ENCODE measurements around the gene CNTRL.

Gene CNTRL

DNA sequence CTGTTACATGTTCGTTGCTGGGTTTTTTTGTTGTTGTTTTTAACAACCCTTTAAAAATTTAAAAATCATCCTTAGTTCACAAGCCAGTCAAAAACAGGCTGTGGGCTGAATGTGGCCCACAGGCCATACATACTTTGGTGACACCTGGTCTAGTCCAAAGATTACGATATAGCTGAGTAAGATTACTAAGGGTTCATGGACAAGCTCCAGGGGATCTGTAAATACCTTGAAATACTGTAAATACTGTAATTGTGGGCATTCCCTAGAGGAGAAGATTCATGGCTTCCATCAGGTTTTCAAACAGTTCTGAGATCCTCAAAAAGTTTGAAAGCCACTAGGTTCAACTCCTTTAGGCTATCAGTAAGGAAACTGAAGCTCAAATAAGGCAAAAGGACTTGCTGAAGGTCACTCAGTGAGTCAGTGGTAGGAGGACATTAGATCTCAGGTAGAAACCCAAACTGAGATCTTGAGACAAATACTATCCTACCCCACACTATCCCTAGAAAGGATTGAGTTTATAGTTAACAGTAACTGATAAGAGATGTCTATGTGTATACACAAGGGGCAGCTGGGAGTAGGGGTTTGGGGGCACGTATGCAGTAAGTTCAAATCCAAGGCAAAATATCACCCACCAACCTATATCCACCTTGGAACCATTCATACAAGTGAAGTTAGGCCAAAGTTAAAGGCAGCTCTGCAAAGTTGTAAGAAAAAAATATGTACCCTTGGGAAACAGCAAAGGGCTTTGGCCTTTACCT, 109.1 kb downstream of the CNTRL start:
- no peak for DNase-seq

GRCh38 chr9:121184463-121184862, 109.7 kb downstream of the CNTRL start:
- no peak for DNase-seq

DNA sequence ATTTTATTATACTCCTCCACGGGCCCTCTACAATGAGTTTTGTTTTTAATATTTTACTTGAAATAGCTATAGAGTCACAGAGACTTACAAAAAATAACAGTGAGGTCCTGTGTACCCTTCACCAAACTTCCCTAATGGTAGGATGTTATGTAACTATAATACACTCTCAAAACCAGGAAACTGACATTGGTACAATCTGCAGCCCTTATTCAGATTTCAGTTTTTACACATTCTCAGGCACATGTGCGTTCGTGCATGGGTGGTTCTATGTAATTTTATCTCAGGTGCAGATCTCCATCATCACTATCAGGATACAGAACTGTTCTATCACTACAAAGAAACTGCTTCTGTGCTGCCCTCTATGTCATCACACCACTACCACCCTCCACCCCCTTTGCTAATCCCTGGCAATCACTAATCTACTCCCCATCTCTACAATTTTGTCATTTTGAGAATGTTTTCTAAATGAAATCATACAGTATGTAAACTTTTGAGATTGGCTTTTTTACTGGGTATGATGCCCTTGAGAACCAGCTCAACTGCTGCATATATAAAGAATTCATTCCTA, 110.5 kb downstream of the CNTRL start:
- no peak for DNase-seq

- DNase-seq: no peak
These were observed 111.1 kb downstream of the CNTRL start for GRCh38 chr9:121185774-121186403.

DNA sequence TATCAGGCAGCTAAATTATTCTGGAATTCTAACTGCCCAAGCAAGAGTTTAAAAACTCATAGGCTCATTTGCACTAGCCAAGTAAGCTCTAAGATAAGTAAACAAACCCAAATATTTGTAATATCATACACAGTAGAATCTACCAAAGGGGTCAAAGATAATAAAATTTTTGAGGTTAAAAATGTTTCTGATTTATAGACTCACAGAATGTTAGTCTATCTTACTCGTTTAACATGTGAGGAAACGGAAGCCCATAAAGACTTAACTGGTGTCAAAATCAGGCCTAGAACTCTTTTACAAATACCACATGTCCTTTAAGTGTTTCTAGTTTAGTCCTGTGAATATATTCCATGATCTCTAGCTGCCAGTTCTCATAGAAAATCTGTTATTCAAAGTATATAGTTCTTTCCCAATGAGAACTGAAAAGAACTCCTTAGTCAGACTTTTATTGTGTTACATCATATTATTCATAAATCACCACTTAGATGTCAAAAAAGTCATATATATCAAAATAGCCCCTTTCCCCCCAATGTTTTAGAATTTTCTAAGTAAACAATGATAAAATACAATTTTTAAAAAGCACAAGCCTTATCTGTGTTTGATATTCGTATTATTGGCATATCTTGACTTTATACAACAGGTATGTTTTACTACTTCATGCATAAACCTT, 113.0 kb downstream of the CNTRL start:
- no peak for DNase-seq

- no peak for DNase-seq
These were observed 114.3 kb downstream of the CNTRL start for GRCh38 chr9:121189006-121189405.

DNA sequence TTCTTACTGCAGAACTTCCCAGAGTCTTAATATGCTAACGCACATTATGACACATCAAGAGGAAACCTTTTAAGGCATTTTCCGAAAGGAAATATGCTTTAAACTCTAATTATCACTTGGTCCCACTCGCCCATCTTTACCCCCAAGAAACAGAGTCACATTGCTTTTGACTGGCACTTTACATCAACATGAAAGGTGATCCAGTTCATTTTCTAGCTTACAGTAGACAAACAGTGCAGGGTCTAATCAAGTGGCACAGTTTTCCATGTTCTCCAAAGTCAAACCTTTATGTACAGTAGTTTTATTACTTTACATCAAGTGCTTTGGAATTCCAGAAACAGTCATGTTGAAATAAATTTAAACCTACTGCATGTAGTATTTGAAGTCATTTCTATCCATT, 114.9 kb downstream of the CNTRL start:
- no peak for DNase-seq

GRCh38 chr9:121191235-121191634, 116.5 kb downstream of the CNTRL start:
- no peak for DNase-seq

DNA sequence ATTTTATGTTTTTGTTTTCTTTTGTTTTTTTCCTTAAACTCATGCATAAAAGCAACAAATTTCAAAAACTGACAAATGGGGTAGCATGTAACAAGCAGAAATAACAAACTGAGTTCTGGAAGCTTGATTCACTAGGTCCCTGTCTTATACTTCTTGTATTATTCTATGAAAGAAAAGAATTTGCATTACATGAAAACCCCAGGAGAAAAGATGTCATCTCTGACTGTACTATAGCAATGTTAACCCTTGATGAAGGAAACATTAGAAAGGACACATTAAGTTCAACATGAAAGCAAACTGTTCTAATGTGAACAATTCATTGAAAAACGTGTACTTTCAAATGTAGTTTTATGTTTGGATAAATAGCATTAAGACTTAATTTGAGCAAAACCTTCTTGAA, 117.8 kb downstream of the CNTRL start:
- no peak for DNase-seq

DNA sequence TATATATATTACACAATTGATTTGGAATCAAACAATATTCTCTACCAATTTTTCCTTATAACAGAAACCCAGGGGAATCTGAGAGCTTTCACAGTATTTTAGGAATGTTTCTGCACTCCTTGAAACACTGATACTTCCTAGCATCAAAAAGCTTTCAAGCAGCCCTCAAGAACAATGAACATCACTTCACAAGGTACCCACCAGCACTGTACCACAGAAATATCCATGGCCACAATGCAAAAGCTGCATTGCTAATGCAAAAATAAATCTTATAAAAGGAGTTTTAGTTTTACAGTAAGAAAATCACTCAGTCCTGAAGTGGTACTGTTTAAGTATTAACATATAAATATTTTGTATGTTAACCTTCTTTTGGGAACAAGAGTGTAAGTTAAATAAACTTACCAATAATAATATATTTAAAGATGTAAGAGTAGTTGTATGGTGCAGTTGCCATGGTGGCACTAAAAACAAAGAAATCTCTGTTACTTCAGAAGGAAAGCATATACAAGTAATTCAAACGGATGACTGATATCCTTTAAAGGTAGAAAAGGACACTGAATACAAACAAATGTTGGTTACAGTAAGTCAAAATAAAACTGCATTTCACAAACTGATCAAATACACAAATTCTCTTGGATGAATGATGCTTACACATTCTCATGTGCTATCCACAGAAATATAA, 118.3 kb downstream of the CNTRL start:
- no peak for DNase-seq

DNA sequence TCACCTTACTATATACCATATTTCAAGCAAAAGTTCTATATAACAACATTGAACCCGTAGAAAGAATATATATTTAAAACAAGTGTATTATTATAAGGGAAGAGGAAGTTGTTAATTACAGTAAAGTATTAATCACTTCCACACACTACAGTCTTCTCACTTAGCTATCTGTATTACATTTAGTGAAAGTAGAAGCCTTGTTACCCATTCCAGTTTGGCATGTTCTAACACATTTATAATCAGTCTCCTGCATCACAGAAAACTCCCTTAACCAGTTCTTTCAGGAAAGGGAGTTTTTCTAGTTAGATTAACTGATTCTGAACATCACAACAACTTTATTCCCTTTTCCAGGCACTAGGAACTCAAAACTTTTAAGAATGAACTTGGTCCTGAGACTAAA, 120.0 kb downstream of the CNTRL start:
- no peak for DNase-seq

DNA sequence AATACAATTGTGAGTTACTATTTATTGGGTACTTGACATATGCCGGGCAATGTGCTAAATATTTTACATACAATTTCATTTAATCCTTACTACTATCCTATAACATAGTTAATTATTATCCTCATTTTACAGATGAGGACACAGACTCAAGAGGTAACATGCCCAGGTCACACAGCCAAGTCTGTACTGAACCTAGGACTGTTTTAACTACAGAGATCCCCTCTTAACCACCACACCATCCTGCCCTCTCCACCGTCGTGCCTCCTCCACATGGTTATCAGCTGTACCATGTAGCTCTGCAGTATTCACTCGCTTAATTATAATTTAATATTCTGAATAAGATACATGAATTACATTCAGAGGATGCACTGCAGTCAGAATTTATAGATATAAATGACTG, 121.6 kb downstream of the CNTRL start:
- DNase-seq: peak; percentile 67

DNA sequence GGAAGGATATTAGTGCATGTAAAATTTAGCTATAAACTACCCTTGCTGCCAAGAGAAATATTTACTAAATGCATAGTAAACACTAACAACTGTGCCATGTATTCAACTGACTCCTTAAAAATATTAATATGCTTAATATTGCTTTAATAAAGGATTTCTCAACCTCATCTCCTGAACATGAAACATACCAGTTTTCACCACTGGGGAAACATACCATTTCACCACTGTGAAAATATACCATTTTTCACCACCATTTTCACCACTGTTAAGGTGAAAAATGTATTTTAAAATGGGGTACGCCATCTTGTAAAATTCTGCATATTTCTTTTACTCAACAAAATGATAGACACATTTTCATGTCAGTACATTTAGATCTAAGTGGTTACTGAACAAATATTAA, 122.4 kb downstream of the CNTRL start:
- DNase-seq: no peak

GRCh38 chr9:121198512-121199042, 123.8 kb downstream of the CNTRL start:
- DNase-seq: no peak

- no peak for DNase-seq
These were observed 125.2 kb downstream of the CNTRL start for GRCh38 chr9:121199921-121200320.

DNA sequence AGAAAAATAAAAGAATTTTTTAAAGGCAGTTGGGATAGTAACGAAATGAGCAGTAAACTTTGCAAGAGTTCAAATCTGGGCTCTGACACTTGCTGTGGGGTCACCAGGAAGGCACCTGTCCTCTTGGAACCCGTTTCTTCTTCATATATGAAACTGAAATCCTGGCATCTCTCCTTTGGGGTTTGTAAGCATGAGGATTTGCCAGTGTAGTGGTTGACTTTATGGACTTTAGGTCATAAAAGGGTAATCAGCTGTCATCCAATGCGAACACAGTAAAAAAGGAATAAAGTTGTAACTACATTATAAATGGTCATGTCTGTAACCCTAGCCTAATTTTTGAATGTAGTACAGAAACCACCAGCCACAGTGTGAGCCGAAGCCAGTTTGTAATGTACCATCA, 125.6 kb downstream of the CNTRL start:
- DNase-seq: no peak

DNA sequence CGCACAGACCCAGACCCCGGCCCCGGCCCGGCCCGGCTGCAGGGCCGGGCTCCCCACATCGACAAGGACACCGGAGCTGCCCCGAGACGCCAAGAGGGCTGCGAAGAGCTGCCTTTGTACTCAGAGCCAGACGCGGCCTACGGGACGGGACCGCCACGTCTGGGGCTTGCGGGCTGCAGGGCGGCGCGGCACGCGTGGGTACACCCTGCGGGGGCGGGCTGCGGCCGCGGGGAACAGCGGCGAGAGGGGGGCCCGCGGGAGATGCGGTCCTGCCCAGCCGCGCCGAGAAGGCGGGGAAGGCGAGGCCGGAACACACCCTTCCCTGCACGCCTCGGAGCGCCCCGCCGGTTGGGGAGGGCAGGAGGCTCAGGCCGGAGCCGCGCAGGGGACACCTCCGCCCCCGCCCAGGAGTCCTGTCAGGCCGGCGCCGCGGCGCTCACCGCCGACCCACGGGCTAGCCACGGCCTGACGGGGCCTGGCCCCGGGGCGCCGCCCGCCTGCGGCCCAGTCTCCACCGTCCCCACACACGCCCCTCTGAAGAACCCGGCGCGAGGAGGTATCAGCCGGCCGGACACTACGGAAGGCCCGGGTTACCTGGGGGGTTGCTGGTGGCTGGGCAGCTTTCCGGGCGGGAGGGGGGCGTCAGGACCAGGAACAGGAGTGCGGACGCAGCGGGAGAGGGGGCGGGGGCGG, 126.4 kb downstream of the CNTRL start:
- peak; percentile 64 for DNase-seq

DNA sequence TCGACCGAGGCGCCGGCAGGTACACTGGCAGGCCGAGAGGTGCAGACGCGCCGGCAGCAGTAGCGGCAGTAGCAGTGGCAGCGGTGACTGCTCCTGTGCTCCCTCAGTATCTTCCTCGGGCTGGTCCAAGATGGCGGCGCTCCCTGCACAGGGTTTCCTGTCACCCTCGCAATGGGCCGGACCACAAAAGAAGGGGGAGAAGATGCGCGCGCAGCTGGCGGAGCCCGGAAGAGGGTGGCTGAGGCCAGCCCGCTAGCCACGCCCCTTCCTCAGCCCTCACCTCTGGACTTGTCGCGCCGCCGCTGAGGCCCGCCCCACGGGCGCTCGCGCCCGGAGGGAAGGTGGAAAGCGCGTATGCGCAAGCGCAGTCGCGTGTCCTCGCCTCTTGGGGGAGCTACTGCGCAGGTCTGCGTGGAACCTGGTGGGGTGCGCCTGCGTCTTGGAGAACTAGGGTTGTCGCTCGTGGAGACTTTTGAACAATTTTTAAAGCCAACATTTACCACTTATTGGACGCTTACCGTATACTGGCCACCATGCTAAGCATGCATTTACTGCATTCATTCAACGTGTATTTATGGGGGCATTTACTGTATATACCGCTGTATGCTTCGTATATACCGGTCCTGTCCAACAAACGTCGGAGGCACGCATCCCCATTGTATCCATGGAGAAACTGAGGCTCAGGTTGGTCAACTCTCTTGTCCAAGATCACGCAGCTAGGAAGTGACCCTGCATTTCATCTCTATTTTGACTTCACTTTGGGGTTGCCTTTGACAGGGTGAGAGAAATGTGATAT, 127.2 kb downstream of the CNTRL start, which contains the start of gene RAB14:
Gene RAB14, minus strand, starts transcription at position 132 of the 796 bp plus-strand sequence. CDS start 8,457 bp downstream, outside the sequence.
- peak; percentile 100 for DNase-seq

- no peak for DNase-seq
These were observed 129.4 kb downstream of the CNTRL start for GRCh38 chr9:121204121-121204520.

DNA sequence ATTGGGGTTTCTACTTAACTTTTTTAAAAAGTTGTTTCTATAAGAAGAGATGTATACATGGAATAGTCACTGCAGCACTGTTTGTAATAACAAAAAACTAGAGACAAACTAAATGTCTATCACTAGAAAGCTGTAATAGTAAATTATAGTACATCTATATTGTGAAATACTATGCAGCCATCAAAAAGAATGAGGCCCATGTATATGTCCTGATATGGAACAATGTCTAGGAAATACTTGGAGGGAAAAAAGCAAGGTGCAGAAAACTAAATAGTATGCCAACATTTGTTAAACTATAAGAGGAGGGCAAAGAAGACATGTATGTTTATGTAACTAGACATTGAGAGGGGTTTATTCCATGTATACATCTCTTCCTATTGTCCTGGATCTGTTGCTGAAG, 129.9 kb downstream of the CNTRL start:
- DNase-seq: no peak

Data from hematopoietic multipotent progenitor cell treated with erythropoietin and hydrocortisone succinate and interleukin-3 and kit ligand, for 6 days (in vitro differentiated cells).